ENCODE measurements around the gene STXBP4.

- TF ChIP-seq CTCF (IDR thresholded peaks at IDR 0.05) (no peak), ZNF232 (CRISPR knock-in tag; IDR thresholded peaks at IDR 0.05) (no peak), FOXK1 (CRISPR knock-in tag; IDR thresholded peaks at IDR 0.05) (no peak), NR2C2 (CRISPR knock-in tag; IDR thresholded peaks at IDR 0.05) (no peak), FOXP1 (CRISPR knock-in tag; IDR thresholded peaks at IDR 0.05; ENCODE audit: borderline replicate concordance) (no peak), ATF6 (CRISPR knock-in tag; IDR thresholded peaks at IDR 0.05) (no peak), TP53 (CRISPR knock-in tag; IDR thresholded peaks at IDR 0.05) (no peak), CREB1 (CRISPR knock-in tag; IDR thresholded peaks at IDR 0.05) (no peak), GRHL2 (CRISPR knock-in tag; IDR thresholded peaks at IDR 0.05; ENCODE audit: insufficient replicate concordance, severe bottlenecking) (no peak), SMAD3 (CRISPR knock-in tag; IDR thresholded peaks at IDR 0.05; ENCODE audit: borderline replicate concordance) (no peak), ZSCAN18 (CRISPR knock-in tag; IDR thresholded peaks at IDR 0.05) (no peak), FOXP4 (CRISPR knock-in tag; IDR thresholded peaks at IDR 0.05) (no peak), E2F5 (CRISPR knock-in tag; IDR thresholded peaks at IDR 0.05) (no peak)
These were observed 203.2 kb downstream of the STXBP4 start for GRCh38 chr17:55171634-55172328.

Data from WTC11 (cell line).